ENCODE measurements around the gene SH3GL1. TPM values are rescaled to one million over a fixed set of nuclear protein-coding genes. Genes with fewer than 3 reads are reported as not detected.

Gene SH3GL1
- total and polyA plus RNA-seq, 2 experiments from 2014 or later, result 81.7 to 114 TPM

GRCh38 chr19:4425537-4425936 is 25.2 kb upstream of the SH3GL1 start:
- 95% methylated on average over 6 of the region's 6 CpGs for WGBS (ENCODE audit: low lambda C conversion rate, missing lambda C conversion rate)
- H3K9me2 ChIP-seq (replicated peaks; ENCODE audit: insufficient read depth), result no peaks in the 10 kb centered on the region
- no peak overlapping the region for H3K4me3 ChIP-seq
- H4K20me1 ChIP-seq (ENCODE audit: insufficient read depth, poor library complexity, severe bottlenecking), result no peaks in the 10 kb centered on the region
- no peaks in the 10 kb centered on the region for H3K4me1 ChIP-seq (ENCODE audit: insufficient read depth)
- no peaks in the 10 kb centered on the region for H3K9me3 ChIP-seq (ENCODE audit: low read depth)
- H3K27me3 ChIP-seq, result no peaks in the 10 kb centered on the region
- H3K4me2 ChIP-seq, result no peak overlapping the region
- H2AFZ ChIP-seq, result no peak overlapping the region
- no peaks in the 10 kb centered on the region for H3K36me3 ChIP-seq (replicated peaks; ENCODE audit: insufficient read depth, low read depth)
- TF ChIP-seq CTCF (IDR thresholded peaks at IDR 0.05; ENCODE audit: poor library complexity), result no peak
- TF ChIP-seq EZH2 (IDR thresholded peaks at IDR 0.05; ENCODE audit: borderline replicate concordance), result no peak
- TF ChIP-seq EZH2phosphoT487 (IDR thresholded peaks at IDR 0.05; ENCODE audit: low read depth, severe bottlenecking, unreplicated experiment), result no peak
- no peaks in the 10 kb centered on the region for H3K79me2 ChIP-seq
- no peak overlapping the region for H3K27ac ChIP-seq
- DNase-seq (ENCODE audit: low spot score), result no peak

- Histone ChIP-seq H3K9me3 (ENCODE audit: low read depth) (no peaks in the 10 kb centered on the region), H3K4me3 (no peak overlapping the region), H3K79me2 (no peaks in the 10 kb centered on the region), H3K4me2 (no peak overlapping the region), H2AFZ (no peak overlapping the region), H4K20me1 (ENCODE audit: insufficient read depth, poor library complexity, severe bottlenecking) (no peaks in the 10 kb centered on the region), H3K9me2 (replicated peaks; ENCODE audit: insufficient read depth) (no peaks in the 10 kb centered on the region), H3K27ac (no peak overlapping the region), H3K27me3 (no peaks in the 10 kb centered on the region), H3K36me3 (replicated peaks; ENCODE audit: insufficient read depth, low read depth) (no peaks in the 10 kb centered on the region), H3K4me1 (ENCODE audit: insufficient read depth) (no peaks in the 10 kb centered on the region)
- DNase-seq (ENCODE audit: low spot score), result no peak
- 99% methylated on average over 16 of the region's 16 CpGs for WGBS (ENCODE audit: low lambda C conversion rate, missing lambda C conversion rate)
- no peak for TF ChIP-seq EZH2phosphoT487 (IDR thresholded peaks at IDR 0.05; ENCODE audit: low read depth, severe bottlenecking, unreplicated experiment)
- no peak for TF ChIP-seq EZH2 (IDR thresholded peaks at IDR 0.05; ENCODE audit: borderline replicate concordance)
- TF ChIP-seq CTCF (IDR thresholded peaks at IDR 0.05; ENCODE audit: poor library complexity), result no peak
Observed at GRCh38 chr19:4423416-4424126, 23.2 kb upstream of the SH3GL1 start.

GRCh38 chr19:4416268-4416667 is 15.9 kb upstream of the SH3GL1 start:
- WGBS (ENCODE audit: low lambda C conversion rate, missing lambda C conversion rate), result 89% methylated on average over 9 of the region's 9 CpGs
- peaks cover 12% of the 10 kb centered on the region for H3K79me2 ChIP-seq

More at GRCh38 chr19:4416268-4416667, 15.9 kb upstream of the SH3GL1 start:
- H3K27ac ChIP-seq, result peak overlapping the region; percentile 17
- no peaks in the 10 kb centered on the region for H3K9me2 ChIP-seq (replicated peaks; ENCODE audit: insufficient read depth)
- no peak overlapping the region for H3K4me2 ChIP-seq
- H3K9me3 ChIP-seq (ENCODE audit: low read depth), result no peaks in the 10 kb centered on the region
- peaks cover 15% of the 10 kb centered on the region for H3K4me1 ChIP-seq (ENCODE audit: insufficient read depth)
- TF ChIP-seq EZH2phosphoT487 (IDR thresholded peaks at IDR 0.05; ENCODE audit: low read depth, severe bottlenecking, unreplicated experiment) (no peak), EZH2 (IDR thresholded peaks at IDR 0.05; ENCODE audit: borderline replicate concordance) (no peak), CTCF (IDR thresholded peaks at IDR 0.05; ENCODE audit: poor library complexity) (no peak)
- no peak overlapping the region for H3K4me3 ChIP-seq
- no peaks in the 10 kb centered on the region for H3K36me3 ChIP-seq (replicated peaks; ENCODE audit: insufficient read depth, low read depth)
- no peaks in the 10 kb centered on the region for H4K20me1 ChIP-seq (ENCODE audit: insufficient read depth, poor library complexity, severe bottlenecking)
- no peak for DNase-seq (ENCODE audit: low spot score)
- H2AFZ ChIP-seq, result no peak overlapping the region
- no peaks in the 10 kb centered on the region for H3K27me3 ChIP-seq

Data from hepatocyte (in vitro differentiated cells).